ENCODE data around the gene MLLT6. TPM values are rescaled to one million over a fixed set of nuclear protein-coding genes. Genes with fewer than 3 reads are reported as not detected.

The MLLT6 gene
- total RNA-seq, 1 experiment from 2014 or later = 48.0 TPM

DNA sequence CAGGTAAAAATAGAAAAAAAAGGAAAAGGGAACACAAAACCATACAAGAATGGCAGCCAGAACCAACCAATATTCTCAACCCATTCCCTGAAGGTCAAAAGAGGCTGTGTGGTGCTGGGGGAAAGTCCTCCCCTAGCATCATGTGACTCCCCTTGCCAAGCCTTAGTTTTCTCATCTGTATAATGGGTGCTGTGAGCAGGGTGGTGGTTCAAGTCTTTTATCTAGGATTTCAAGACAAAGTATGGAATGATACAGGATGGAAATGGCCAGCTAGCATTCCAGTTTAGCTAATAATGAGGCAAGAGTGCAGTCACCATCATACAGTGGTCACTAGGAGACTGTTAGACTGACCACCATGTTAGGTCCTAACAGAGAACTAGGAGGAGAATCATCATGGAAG lies 68.2 kb downstream of the MLLT6 start (continued):
- TF ChIP-seq, protein P1, sequence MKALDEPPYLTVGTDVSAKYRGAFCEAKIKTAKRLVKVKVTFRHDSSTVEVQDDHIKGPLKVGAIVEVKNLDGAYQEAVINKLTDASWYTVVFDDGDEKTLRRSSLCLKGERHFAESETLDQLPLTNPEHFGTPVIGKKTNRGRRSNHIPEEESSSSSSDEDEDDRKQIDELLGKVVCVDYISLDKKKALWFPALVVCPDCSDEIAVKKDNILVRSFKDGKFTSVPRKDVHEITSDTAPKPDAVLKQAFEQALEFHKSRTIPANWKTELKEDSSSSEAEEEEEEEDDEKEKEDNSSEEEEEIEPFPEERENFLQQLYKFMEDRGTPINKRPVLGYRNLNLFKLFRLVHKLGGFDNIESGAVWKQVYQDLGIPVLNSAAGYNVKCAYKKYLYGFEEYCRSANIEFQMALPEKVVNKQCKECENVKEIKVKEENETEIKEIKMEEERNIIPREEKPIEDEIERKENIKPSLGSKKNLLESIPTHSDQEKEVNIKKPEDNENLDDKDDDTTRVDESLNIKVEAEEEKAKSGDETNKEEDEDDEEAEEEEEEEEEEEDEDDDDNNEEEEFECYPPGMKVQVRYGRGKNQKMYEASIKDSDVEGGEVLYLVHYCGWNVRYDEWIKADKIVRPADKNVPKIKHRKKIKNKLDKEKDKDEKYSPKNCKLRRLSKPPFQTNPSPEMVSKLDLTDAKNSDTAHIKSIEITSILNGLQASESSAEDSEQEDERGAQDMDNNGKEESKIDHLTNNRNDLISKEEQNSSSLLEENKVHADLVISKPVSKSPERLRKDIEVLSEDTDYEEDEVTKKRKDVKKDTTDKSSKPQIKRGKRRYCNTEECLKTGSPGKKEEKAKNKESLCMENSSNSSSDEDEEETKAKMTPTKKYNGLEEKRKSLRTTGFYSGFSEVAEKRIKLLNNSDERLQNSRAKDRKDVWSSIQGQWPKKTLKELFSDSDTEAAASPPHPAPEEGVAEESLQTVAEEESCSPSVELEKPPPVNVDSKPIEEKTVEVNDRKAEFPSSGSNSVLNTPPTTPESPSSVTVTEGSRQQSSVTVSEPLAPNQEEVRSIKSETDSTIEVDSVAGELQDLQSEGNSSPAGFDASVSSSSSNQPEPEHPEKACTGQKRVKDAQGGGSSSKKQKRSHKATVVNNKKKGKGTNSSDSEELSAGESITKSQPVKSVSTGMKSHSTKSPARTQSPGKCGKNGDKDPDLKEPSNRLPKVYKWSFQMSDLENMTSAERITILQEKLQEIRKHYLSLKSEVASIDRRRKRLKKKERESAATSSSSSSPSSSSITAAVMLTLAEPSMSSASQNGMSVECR (CRISPR knock-in tag; IDR thresholded peaks at IDR 0.05; ENCODE audit: borderline replicate concordance) = no peak
- TF ChIP-seq, protein P2, sequence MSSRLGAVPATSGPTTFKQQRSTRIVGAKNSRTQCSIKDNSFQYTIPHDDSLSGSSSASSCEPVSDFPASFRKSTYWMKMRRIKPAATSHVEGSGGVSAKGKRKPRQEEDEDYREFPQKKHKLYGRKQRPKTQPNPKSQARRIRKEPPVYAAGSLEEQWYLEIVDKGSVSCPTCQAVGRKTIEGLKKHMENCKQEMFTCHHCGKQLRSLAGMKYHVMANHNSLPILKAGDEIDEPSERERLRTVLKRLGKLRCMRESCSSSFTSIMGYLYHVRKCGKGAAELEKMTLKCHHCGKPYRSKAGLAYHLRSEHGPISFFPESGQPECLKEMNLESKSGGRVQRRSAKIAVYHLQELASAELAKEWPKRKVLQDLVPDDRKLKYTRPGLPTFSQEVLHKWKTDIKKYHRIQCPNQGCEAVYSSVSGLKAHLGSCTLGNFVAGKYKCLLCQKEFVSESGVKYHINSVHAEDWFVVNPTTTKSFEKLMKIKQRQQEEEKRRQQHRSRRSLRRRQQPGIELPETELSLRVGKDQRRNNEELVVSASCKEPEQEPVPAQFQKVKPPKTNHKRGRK (CRISPR knock-in tag; IDR thresholded peaks at IDR 0.05; ENCODE audit: borderline replicate concordance) = no peak
- TF ChIP-seq, protein P3, sequence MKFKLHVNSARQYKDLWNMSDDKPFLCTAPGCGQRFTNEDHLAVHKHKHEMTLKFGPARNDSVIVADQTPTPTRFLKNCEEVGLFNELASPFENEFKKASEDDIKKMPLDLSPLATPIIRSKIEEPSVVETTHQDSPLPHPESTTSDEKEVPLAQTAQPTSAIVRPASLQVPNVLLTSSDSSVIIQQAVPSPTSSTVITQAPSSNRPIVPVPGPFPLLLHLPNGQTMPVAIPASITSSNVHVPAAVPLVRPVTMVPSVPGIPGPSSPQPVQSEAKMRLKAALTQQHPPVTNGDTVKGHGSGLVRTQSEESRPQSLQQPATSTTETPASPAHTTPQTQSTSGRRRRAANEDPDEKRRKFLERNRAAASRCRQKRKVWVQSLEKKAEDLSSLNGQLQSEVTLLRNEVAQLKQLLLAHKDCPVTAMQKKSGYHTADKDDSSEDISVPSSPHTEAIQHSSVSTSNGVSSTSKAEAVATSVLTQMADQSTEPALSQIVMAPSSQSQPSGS (CRISPR knock-in tag; IDR thresholded peaks at IDR 0.05; ENCODE audit: borderline replicate concordance, low read depth) = no peak
- TF ChIP-seq, protein P4, sequence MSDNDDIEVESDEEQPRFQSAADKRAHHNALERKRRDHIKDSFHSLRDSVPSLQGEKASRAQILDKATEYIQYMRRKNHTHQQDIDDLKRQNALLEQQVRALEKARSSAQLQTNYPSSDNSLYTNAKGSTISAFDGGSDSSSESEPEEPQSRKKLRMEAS (CRISPR knock-in tag; IDR thresholded peaks at IDR 0.05) = no peak
- TF ChIP-seq FOXP1 (CRISPR knock-in tag; IDR thresholded peaks at IDR 0.05; ENCODE audit: borderline replicate concordance) (no peak), FOXJ3 (CRISPR knock-in tag; IDR thresholded peaks at IDR 0.05; ENCODE audit: borderline replicate concordance) (no peak), ZNF263 (CRISPR knock-in tag; IDR thresholded peaks at IDR 0.05; ENCODE audit: low read depth) (no peak), TEAD1 (CRISPR knock-in tag; IDR thresholded peaks at IDR 0.05) (no peak)
- TF ChIP-seq, protein P5, sequence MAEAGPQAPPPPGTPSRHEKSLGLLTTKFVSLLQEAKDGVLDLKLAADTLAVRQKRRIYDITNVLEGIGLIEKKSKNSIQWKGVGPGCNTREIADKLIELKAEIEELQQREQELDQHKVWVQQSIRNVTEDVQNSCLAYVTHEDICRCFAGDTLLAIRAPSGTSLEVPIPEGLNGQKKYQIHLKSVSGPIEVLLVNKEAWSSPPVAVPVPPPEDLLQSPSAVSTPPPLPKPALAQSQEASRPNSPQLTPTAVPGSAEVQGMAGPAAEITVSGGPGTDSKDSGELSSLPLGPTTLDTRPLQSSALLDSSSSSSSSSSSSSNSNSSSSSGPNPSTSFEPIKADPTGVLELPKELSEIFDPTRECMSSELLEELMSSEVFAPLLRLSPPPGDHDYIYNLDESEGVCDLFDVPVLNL (CRISPR knock-in tag; IDR thresholded peaks at IDR 0.05; ENCODE audit: borderline replicate concordance, low read depth) = no peak

DNA sequence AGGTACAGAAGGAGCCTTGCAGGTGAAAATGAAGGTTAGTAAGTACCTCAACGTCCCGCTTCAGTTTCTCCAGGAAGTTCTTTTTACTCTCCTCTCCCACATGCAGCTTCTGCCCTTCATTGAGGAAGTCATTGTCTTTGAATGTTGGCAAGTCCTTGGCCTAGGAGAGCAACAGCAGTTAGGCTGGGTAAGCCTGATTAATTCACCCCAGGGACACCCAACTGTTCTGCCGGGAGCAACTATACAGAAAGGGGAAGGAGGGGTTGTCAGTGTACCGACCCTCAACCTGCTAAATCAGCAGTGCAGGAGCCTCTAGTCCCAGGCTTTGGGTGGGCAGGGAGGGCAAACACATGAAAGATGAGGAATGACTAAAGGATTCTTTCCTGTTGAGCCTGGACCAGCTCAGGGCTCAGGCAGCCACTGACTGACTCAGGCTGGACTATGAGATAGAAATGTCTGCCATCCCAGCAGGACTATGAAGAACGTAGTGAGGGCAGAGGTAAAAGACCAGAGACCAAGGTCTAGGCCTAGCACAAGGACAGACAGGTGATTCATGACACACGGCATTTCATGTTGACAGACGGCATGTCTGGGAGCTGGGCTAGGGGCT lies 72.7 kb downstream of the MLLT6 start:
- H3K27ac Mint-ChIP-seq = no peak overlapping the region
- ATAC-seq = no peak

More for the DNA sequence above, 72.7 kb downstream of the MLLT6 start:
- H3K9me3 Mint-ChIP-seq = no peaks in the 10 kb centered on the region
- CTCF ChIA-PET = interaction anchor here (2.0 kb wide), 1 partner anchor 16 kb away, joined by 6 read pairs; no protein-coding TSS in a partner anchor
- TF ChIP-seq, protein P4 (CRISPR knock-in tag; IDR thresholded peaks at IDR 0.05) = no peak
- TF ChIP-seq MYBL2 (CRISPR knock-in tag; IDR thresholded peaks at IDR 0.05) = no peak
- TF ChIP-seq, protein P6, sequence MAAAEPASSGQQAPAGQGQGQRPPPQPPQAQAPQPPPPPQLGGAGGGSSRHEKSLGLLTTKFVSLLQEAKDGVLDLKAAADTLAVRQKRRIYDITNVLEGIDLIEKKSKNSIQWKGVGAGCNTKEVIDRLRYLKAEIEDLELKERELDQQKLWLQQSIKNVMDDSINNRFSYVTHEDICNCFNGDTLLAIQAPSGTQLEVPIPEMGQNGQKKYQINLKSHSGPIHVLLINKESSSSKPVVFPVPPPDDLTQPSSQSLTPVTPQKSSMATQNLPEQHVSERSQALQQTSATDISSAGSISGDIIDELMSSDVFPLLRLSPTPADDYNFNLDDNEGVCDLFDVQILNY (CRISPR knock-in tag; IDR thresholded peaks at IDR 0.05) = no peak
- TF ChIP-seq, protein P7, sequence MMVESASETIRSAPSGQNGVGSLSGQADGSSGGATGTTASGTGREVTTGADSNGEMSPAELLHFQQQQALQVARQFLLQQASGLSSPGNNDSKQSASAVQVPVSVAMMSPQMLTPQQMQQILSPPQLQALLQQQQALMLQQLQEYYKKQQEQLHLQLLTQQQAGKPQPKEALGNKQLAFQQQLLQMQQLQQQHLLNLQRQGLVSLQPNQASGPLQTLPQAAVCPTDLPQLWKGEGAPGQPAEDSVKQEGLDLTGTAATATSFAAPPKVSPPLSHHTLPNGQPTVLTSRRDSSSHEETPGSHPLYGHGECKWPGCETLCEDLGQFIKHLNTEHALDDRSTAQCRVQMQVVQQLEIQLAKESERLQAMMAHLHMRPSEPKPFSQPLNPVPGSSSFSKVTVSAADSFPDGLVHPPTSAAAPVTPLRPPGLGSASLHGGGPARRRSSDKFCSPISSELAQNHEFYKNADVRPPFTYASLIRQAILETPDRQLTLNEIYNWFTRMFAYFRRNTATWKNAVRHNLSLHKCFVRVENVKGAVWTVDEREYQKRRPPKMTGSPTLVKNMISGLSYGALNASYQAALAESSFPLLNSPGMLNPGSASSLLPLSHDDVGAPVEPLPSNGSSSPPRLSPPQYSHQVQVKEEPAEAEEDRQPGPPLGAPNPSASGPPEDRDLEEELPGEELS (CRISPR knock-in tag; IDR thresholded peaks at IDR 0.05) = no peak
- POLR2A ChIA-PET = no interaction called here
- H3K4me1 Mint-ChIP-seq = no peaks in the 10 kb centered on the region
- DNase-seq (ENCODE audit: low spot score) = no peak
- no peak overlapping the region for H3K4me3 Mint-ChIP-seq
- H3K36me3 Mint-ChIP-seq = peaks cover 61% of the 10 kb centered on the region
- no peaks in the 10 kb centered on the region for H3K27me3 Mint-ChIP-seq (ENCODE audit: low read depth)

Small RNA genes lying within 50 kb of the gene (microRNA-seq; reads per million reads assigned to microRNA genes)
- gene MIR4726 (ENCODE audit: borderline number of aligned reads) = not detected
- not detected for gene MIR4734 (ENCODE audit: borderline number of aligned reads)

Other genes with a start within 250 kb of the MLLT6 start
- 10.7 to 17.3 TPM (median 11.1 TPM) in 3 replicates for gene SRCIN1, start 99.3 kb upstream of the MLLT6 start, total RNA-seq (2021)
- gene EPOP, start 30.3 kb upstream of the MLLT6 start, total RNA-seq (2021) = 8.7 to 12.3 TPM (median 9.0 TPM) in 3 replicates
- 12.1 to 15.7 TPM (median 15.6 TPM) in 3 replicates for gene CISD3, start 25.1 kb downstream of the MLLT6 start, total RNA-seq (2021)
- 102 to 111 TPM (median 104 TPM) in 3 replicates for gene PCGF2, start 43.1 kb downstream of the MLLT6 start, total RNA-seq (2021)
- gene PSMB3, start 47.5 kb downstream of the MLLT6 start, total RNA-seq (2021) = 266 to 273 TPM (median 266 TPM) in 3 replicates
- gene PIP4K2B, start 94.3 kb downstream of the MLLT6 start, total RNA-seq (2021) = 54.0 to 61.9 TPM (median 57.3 TPM) in 3 replicates
- 16.1 to 17.3 TPM (median 17.1 TPM) in 3 replicates for gene CWC25, start 120.0 kb downstream of the MLLT6 start, total RNA-seq (2021)
- gene RPL23, start 148.4 kb downstream of the MLLT6 start, total RNA-seq (2021) = 1,832 to 2,028 TPM (median 1,945 TPM) in 3 replicates
- 126 to 139 TPM (median 128 TPM) in 3 replicates for gene LASP1, start 164.8 kb downstream of the MLLT6 start, total RNA-seq (2021)